GM19372 (cell line): ENCODE data around the gene GORASP2.

Source experiments
- ATAC-seq: cut with Tn5 transposase; IDR thresholded peaks from one replicate; pipeline ENCODE4 v1.9.1; 2021; ENCODE audit warnings: mild to moderate bottlenecking, low read depth, moderate library complexity; ENCODE audit not compliant: unreplicated experiment

The GORASP2 gene

DNA sequence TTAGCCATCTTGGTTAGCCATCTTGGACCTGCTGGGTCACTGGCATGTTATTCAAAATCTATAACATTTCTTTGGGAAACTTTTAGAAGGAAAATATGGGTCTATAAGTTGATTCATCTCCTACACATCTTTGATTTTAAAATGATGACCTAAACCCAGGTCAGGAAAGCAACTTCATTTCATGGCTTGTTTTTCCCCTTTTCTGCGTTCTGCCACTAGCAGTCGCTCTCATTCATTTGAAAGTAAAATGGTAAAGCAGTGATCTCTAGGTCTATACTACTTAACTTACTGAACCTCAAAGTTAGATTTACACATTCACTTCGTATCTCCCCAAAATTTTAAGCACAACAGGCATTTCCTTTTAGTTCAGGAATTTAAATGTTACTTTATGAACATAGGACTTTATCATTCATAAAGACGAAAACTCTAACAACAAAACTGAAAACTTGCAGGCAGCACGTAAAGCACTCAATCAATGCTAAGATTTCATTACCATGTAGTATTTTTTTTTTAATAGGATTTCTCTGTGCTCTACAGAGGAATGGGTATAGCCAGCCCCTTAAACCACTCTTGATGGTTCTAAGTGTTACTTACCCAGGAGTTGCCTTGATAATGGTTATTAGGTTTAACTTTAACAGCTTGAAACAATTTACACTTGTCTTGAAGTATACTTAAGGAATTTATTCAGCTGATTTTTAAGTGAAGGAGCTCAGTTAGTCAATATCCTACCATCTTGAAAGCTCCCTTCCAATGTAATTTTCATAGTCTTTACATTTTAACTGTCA, 62.5 kb downstream of the GORASP2 start:
- no peak for ATAC-seq

DNA sequence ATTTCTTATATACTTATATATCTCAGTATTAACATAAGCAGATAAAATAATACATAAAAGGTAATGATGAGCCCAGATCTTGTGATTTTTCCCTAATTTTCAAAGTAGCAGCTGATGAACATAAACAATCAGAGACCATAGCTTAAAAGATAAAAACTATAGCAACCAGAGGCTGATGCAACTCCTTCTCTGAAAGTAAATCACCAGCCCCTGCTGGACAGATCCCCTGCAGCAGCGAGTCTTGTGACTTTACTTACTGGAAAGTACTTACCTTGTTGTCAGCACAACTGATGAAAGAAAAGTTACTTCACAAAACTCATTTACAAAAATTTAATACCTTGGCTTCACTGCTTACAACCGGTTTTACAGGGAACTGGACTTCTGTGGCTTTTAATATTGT, 67.3 kb downstream of the GORASP2 start:
- ATAC-seq = no peak

DNA sequence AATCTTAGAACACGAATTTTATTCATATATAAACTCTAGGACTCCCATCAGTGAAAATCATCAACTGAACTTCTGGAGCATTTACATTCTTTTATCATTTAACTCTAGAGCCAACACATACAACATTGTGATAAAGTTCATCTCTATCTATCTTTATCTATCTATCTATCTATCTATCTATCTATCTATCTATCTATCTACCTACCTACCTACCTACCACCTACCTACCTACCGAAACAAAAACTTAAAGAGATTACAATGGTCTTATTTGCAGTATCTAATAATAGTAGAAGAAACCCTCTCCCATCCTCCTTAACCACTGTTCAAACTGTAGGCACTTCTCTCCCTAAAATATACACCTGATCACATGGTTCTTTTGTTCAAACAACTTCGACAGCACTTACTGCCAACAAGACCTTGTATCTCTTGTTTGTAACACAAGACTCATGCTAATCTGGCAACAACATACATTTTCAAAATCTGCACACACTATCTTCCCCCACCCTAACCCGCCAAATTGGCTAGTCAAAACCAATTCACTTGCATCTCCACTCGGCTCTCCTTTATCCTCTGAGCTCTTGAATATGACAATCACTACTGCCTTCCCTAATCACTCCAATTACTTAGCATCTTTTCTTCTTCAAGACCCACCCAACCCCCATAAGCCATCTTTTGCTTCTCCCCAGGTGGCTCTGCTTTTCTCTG, 69.0 kb downstream of the GORASP2 start:
- ATAC-seq = no peak

DNA sequence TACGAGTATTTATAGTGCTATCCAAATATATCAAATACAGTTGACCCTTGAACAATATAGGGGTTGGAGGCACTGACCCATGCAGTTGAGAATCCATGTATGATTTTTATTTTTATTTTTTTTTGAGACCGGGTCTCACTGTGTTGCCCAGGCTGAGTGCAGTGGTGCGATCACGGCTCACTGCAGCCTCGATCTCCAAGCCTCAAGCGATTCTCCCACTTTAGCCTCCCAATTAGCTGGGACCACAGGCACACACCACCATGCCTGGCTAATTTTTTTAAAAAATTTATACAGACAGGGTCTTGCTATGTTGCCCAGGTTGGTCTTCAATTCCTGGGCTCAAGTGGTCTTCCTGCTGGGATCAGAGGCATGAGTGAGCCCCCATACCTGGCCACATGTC, 70.6 kb downstream of the GORASP2 start:
- no peak for ATAC-seq

DNA sequence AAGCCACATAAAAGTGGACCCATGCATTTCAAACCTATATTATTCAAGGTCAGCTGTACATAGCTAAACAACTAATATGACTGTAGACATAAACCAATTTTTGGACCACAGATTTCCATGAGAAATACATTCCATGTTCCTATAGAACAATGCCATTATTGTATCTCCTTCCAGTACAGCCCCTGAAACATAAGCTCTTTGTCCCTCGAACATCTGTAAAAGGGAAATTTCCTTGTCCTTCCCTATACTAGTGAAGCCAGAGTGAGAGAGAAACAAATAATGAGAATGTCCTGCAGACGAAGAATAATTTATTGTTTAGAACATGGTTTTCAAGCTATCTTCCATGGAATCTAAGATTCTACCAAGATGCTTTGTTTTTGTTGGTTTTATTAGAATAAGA, 75.3 kb downstream of the GORASP2 start:
- ATAC-seq = no peak

DNA sequence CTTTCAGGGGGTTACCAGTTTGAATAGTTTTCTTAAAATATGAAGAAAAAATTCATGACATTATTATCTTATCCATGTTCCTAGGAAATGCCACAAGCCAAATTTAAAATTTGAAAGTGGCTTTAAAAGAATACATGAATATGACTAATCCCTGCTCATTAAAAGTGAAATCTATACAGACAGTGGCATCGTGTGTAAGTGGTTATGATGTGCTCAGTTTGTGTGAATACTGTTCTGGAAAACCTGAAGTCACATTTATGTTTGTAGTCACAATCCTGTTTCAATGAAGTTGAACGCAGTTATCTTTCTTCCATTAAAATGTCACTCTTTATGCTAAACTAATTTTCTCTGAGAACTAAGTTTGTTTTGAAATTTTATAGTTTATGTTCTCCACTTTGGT, 75.8 kb downstream of the GORASP2 start:
- ATAC-seq = no peak

DNA sequence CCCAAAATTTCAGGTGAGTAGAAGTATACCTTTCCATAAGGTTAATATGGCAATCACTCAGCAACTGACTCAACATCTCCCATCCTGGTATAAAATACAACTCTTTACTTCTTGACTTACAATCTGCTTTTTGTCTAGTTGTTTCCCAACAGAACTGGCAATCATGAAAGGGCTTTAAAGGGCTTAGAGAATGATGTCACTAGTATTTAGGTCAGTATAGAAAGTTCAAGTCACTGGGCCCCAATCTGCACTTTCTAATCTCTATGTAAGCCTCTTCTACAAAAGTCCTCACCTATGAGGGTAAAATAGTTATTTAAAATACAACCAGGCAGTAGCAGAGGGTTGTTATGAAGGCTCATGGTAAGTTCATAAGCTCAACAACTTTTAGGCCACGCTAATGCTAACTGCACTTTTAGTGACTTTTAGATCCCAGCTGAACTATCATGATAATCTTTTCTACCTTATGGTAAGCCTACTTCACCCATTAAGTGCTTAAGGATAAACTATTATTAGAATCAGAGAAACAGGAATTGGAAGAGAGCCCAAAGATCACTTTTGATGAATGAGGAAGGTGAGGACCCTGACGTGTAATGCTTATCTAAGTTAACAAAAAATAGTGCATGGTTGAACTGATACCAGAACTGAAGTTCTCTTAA, 79.6 kb downstream of the GORASP2 start:
- ATAC-seq = no peak

DNA sequence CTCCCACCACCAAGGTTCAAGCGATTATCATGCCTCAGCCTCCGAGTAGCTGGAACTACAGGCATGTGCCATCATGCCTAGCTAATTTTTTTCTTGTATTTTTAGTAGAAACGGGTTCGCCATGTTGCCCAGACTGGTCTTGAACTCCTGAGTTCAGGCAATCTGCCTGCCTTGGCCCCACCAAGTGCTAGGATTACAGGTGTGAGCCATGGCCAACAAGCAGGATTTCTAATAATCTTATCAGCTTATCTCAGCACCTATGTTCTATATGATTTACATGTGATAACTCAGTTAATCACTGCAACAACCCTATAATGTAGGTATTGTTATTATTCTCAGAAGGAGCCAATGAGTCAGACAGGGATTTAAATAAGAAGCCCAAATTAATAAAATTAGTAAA, 80.3 kb downstream of the GORASP2 start:
- ATAC-seq = no peak

DNA sequence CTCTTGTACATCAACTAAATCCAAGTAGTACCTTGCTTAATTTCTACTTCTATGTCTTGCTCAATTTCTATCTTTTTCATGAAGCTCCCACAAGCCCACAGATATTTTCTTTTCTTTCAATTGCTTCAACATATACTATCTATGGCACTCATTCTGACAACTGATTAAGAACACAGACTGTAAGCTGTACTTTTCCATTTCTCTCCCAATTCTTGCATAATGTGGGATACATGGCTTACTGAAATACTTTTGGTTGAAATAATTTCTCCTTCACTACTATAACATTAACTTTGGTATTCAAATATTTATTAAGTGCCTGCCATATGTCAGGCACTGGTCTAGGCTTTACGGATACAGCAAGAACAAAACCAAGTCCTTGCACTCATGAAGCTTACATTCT, 84.8 kb downstream of the GORASP2 start:
- ATAC-seq = no peak

DNA sequence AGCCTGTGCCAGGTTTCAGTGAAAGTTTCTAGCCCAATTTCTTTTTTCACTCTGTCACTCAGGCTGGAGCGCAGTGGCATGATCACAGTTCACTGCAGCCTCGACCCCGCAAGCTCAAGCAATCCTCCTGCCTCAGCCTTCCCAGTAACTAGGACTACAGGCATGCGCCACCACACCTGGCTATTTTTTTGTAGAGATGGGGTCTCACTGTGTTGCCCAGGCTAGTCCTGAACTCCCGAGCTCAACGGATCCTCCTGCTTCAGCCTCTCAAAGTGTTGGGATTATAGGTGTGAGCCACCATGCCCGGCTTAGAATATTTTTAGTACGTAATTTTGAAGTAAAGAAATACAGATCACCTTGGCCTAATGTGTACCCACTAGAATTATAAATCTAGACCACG, 87.1 kb downstream of the GORASP2 start:
- no peak for ATAC-seq
